Endometrial microvascular endothelial cells (primary cell): ENCODE measurements around the gene TMEM151B. TPM values are rescaled to one million over a fixed set of nuclear protein-coding genes. Genes with fewer than 3 reads are reported as not detected.
"Not testable (repeated sequence)": the region's sequence is repeated elsewhere in the genome, so short reads cannot be mapped to it uniquely, and the experiment has no call there.

Experiments
- in situ Hi-C: cut with HindIII; loops from 2 replicates; pipeline ENCODE4 v1.10.0; 2017; ENCODE audit warnings: low sequenced_read_pairs, low pct_unique_long_range_greater_than_20kb; ENCODE audit errors: inconsistent ontology term
- total RNA-seq: library from RNA; depleted of rRNA; stranded (reverse); fragments of >200 nt; gene quantifications from one replicate; pipeline ENCODE4 v1.2.3, GENCODE V29; 2015; ENCODE audit errors: inconsistent ontology term

The TMEM151B gene
- total RNA-seq, 1 donor from 2014 or later: not detected

DNA sequence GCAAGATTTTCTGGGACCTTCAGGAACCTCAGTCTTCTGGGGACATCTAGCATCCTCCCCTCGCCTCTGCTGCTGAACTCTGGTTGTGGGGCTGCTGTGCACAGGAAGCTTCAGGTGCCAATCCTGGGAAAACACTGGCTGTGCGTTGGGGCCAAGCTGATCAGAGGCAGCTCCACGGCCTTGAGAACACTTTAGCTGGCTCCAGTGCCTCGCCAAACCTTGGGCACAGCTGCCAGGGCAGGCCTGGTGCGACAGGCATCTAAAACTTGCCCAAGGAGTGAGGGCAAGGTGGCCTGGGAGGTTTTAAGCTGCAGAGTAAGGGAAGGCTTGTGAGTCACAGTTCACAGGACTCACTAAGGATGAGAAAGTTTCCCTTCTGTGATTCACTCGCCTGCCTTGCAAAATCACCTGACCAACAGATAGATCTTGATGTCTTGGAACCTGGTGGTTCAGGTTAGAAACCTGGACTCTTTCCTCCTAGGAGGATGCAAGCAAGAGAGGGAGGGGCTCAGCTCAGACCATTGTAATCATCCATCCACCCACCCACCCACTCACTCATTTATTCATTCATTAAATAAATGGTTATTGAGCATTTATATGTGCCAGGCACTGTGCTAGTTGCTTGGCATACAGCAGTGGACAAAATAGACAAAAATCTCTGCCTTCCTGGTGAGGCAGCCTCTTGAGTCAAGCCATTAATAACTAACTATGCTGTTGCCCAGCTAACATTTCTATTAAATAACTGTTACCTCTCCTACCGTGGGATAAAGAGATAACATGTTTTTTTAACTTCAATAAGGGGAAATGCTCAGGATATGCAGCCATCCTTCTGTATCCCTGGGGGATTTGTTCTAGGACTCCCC, 69.7 kb downstream of the TMEM151B start:
- in situ Hi-C loops: loop anchor here (10.0 kb wide), 1 partner anchor 55 kb away; no protein-coding TSS in a partner anchor

- in situ Hi-C loops: loop anchor here (10.0 kb wide), 1 partner anchor 56 kb away; no protein-coding TSS in a partner anchor
Observed at GRCh38 chr6:44341095-44341890, 71.0 kb downstream of the TMEM151B start.

DNA sequence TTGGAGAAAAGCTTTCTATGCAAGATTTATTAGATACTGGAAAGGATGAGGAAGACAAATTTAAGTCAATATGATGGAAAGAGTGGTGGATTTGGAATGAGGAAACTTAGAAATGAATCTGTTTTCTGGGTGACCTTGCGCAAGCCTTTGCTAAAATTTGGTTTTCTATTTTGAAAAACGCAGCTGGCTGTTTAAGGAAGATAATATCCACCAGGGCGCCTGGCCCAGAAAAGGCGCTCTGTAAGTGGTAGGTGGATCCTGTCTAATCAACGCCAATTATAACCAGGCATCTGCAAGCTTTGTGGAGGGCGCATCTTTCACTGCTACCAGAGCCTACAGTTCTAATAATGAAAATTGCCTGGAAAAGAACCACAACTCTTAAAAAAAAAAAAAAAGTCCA, 71.8 kb downstream of the TMEM151B start:
- in situ Hi-C loops: loop anchor here (10.0 kb wide), 1 partner anchor 57 kb away; no protein-coding TSS in a partner anchor

GRCh38 chr6:44342489-44342888, 72.2 kb downstream of the TMEM151B start, which contains the start of gene SPATS1:
Gene SPATS1 (plus strand): TSS chr6:44342650. CDS start chr6:44343096, 446 bp downstream.
- in situ Hi-C loops: loop anchor here (10.0 kb wide), 1 partner anchor 58 kb away; no protein-coding TSS in a partner anchor

GRCh38 chr6:44346818-44347217, 76.6 kb downstream of the TMEM151B start:
- in situ Hi-C loops: loop anchor here (10.0 kb wide), 1 partner anchor 62 kb away; no protein-coding TSS in a partner anchor

DNA sequence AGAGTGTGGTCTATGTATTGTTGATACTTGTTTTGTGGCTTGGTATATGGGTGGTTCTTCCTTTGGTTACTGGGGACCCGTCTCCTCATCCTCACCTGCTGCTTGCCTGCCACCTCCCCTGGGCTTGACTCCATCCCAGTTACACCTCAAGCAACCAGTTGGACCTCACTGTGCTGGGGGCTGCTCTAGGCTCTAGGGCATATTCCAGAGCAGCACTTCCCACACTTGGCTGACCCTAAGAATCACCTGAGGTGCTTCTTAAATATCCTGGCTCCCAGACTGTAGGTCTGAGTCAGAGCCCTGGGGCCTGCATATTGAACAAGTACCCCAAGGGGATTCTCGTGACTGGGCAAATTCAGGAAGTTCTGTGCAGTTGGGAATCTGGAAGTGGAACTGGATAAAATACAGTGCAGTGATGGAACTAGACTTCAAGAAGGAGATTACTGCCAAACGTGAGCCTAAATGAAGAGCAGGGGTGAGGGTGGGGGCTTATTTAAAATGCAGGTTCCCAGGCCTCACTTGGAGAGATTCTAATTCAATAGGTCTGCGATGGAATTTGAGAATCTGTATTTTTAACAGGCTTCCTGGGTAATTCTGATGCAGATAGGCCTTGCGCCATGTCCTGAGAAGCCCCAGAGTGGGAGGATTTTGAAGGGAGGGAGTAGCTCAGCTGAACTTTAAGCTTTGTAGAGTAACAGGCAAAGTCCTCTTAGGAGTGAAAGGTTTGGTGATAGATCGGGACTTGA, 79.8 kb downstream of the TMEM151B start:
- in situ Hi-C loops: loop anchor here (10.0 kb wide), 1 partner anchor 65 kb away; no protein-coding TSS in a partner anchor

- in situ Hi-C loops: not testable (repeated sequence)
Observed at GRCh38 chr6:44350650-44350994, 80.4 kb downstream of the TMEM151B start.

DNA sequence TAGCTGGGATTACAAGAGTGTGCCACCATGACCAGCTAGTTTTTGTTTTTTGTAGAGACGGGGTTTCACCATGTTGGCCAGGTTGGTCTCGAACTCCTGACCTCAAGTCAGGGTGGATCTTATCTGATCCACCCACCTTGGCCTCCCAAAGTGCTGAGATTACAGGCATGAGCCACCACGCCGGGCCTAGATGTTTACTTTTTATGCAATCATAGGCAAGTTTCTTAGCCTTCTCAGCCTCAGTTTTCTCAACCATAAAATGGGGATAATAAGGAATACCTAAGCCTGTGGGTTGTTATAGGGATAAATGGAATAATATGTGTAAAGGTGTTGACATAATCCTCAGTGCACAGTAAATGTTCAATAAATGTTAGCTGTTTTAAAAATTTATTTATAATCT, 82.0 kb downstream of the TMEM151B start:
- in situ Hi-C loops: no loop called here

GRCh38 chr6:44353336-44353735, 83.1 kb downstream of the TMEM151B start:
- in situ Hi-C loops: no loop called here

DNA sequence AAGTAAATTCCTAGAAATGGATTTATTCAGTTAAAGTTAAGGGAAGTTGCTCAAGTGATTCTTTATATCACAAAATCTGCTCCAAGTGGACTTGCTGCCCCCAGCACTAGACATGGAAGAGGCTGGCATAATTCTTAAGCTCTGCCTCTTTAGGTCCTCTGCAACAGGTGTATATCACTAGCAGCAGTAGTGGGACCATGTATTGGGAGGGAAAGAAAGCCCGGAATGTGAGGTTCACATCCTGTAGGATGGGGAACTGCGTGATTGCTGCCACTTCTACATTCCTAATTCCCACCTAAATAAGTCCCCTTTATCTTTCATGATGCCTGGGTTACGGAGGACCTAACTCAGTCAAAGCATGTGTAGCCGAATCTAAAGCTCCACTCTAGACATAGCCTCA, 85.4 kb downstream of the TMEM151B start:
- in situ Hi-C loops: no loop called here

DNA sequence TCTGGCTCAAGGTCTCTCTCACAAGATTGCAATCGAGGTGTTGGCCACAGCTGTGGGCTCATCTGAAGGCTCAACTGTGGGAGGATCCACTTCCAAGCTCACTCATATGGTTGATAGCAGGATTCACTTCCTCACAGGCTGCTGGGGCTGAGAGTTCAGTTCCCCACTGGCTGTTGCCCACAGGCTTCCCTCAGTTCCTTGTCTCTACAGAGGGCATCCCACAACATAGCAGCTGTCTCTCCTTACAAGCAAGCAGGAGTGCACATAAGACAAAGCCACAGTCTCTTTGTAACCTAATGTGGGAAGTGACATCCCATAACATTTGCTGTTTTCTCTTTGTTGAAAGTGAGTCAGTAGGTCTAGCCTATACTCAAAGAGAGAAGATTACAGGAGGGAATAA, 86.2 kb downstream of the TMEM151B start:
- in situ Hi-C loops: no loop called here

Other genes with a start within 250 kb of the TMEM151B start
- gene MRPL14, start 143.0 kb upstream of the TMEM151B start, total RNA-seq: 50.4 TPM
- gene TMEM63B, start 142.9 kb upstream of the TMEM151B start, total RNA-seq: 28.7 TPM
- gene CAPN11, start 111.6 kb upstream of the TMEM151B start, total RNA-seq: 3.8 TPM
- not detected for gene MYMX, start 53.5 kb upstream of the TMEM151B start, total RNA-seq
- 158 TPM for gene SLC29A1, start 46.9 kb upstream of the TMEM151B start, total RNA-seq
- gene HSP90AB1, start 23.3 kb upstream of the TMEM151B start, total RNA-seq: 1,526 TPM
- 56.8 TPM for gene SLC35B2, start 12.9 kb upstream of the TMEM151B start, total RNA-seq
- gene NFKBIE, start 4.9 kb upstream of the TMEM151B start, total RNA-seq: 47.3 TPM
- 20.3 TPM for gene AARS2, start 42.9 kb downstream of the TMEM151B start, total RNA-seq
- gene SPATS1, start 72.2 kb downstream of the TMEM151B start, total RNA-seq: not detected
- 17.9 TPM for gene CDC5L, start 117.3 kb downstream of the TMEM151B start, total RNA-seq